Endothelial cell of umbilical vein (primary cell): ENCODE results near the gene ZNF74. TPM values are rescaled to one million over a fixed set of nuclear protein-coding genes. Genes with fewer than 3 reads are reported as not detected.

ENCODE experiments used
- BruUV-seq: library from RNA; stranded (reverse); fragments of 400-500 nt; replicated peaks from 2 replicates; lab custom pipeline; 2021; lab: Mats Ljungman, UMichigan
- CTCF ChIA-PET: fragments of 300-600, 350-600 bp; sonication (Branson Sonifier 250); formaldehyde crosslinking; loops from one replicate; lab custom pipeline; 2021; ENCODE audit warnings: antibody characterized with exemption, inconsistent platforms; lab: Charles Lee
- POLR2A ChIA-PET: fragments of 300-600, 350-600 bp; sonication (Branson Sonifier 250); formaldehyde crosslinking; loops from one replicate; lab custom pipeline; 2021; ENCODE audit warnings: antibody characterized with exemption, inconsistent platforms; lab: Charles Lee
- DNase-seq: peaks from one replicate; pipeline ENCODE4 v3.0.0-alpha.2; 2011; ENCODE audit warnings: low read depth, low spot score
- FAIRE-seq: peaks from 2 replicates; lab custom pipeline; 2011; peaks lifted over from hg19 to GRCh38; lab: Jason Lieb, UNC
- H2AFZ ChIP-seq: 2 replicates; pipeline ENCODE4 v1.6.0; 2012; ENCODE audit warnings: low read depth, low read length, control low read depth, inconsistent platforms
- H3K27ac ChIP-seq: 2 replicates; pipeline ENCODE4 v1.5.1; 2011; ENCODE audit warnings: low read depth, mild to moderate bottlenecking, control low read depth, low read length, moderate library complexity; ENCODE audit not compliant: insufficient read depth
- H3K27me3 ChIP-seq, 2 experiments: 2 replicates each; pipeline versions ENCODE4 v1.6.0 to v1.6.1; 2011; ENCODE audit warnings: low read length in 2 of 2, mixed read lengths in 1 of 2; ENCODE audit not compliant: control insufficient read depth in 2 of 2, insufficient read depth in 2 of 2
- H3K36me3 ChIP-seq, 2 experiments: 2 replicates in 1 of 2; 3 replicates in 1 of 2; pipeline ENCODE4 v1.5.1; 2011; ENCODE audit warnings: low read length in 2 of 2, mild to moderate bottlenecking in 1 of 2, moderate library complexity in 1 of 2; ENCODE audit not compliant: control insufficient read depth in 2 of 2, insufficient read depth in 2 of 2; ENCODE audit errors: extremely low read depth in 1 of 2
- H3K4me1 ChIP-seq: 3 replicates; pipeline ENCODE4 v1.5.1; 2011; ENCODE audit warnings: mild to moderate bottlenecking, low read length; ENCODE audit not compliant: control insufficient read depth, insufficient read depth; ENCODE audit errors: extremely low read depth
- H3K4me2 ChIP-seq: 2 replicates; pipeline ENCODE4 v1.6.1; 2011; ENCODE audit warnings: low read length, control low read depth, mixed read lengths; ENCODE audit not compliant: insufficient read depth
- H3K4me3 ChIP-seq, 3 experiments: fragments of 200-600 bp in 1 of 3; sonication (generic), shearing (Covaris generic) in 1 of 3; replicated peaks in 1 of 3; 2 replicates each; pipeline ENCODE4 v1.5.1; 2011 to 2016; ENCODE audit warnings: control low read depth in 3 of 3, low read length in 3 of 3, mild to moderate bottlenecking in 2 of 3, inconsistent platforms in 1 of 3, low read depth in 1 of 3, moderate library complexity in 1 of 3; ENCODE audit not compliant: insufficient read depth in 1 of 3
- H3K79me2 ChIP-seq: 2 replicates; pipeline ENCODE4 v1.6.0; 2012; ENCODE audit warnings: low read length, inconsistent platforms; ENCODE audit not compliant: control insufficient read depth, insufficient read depth
- H3K9ac ChIP-seq: replicated peaks from 2 replicates; pipeline ENCODE3; 2011; ENCODE audit warnings: low read length, control low read depth; ENCODE audit not compliant: insufficient read depth; ENCODE audit errors: extremely low read depth
- H3K9me1 ChIP-seq: replicated peaks from 3 replicates; pipeline ENCODE4 v1.6.0; 2011; ENCODE audit warnings: mild to moderate bottlenecking, low read length; ENCODE audit not compliant: control insufficient read depth, insufficient read depth; ENCODE audit errors: extremely low read depth
- H3K9me3 ChIP-seq: replicated peaks from 2 replicates; pipeline ENCODE4 v1.5.1; 2012; ENCODE audit warnings: low read length, inconsistent platforms; ENCODE audit not compliant: control insufficient read depth, insufficient read depth
- H4K20me1 ChIP-seq: replicated peaks from 2 replicates; pipeline ENCODE3; 2011; ENCODE audit warnings: mild to moderate bottlenecking, low read length; ENCODE audit not compliant: control insufficient read depth, insufficient read depth; ENCODE audit errors: extremely low read depth
- CTCF ChIP-seq, 2 donors: IDR thresholded peaks; 1 replicate in 1 of 2; 2 replicates in 1 of 2; pipeline ENCODE4 v1.5.1; 2011; ENCODE audit warnings: low read length in 2 of 2, mild to moderate bottlenecking in 2 of 2, moderate library complexity in 2 of 2, control low read depth in 1 of 2, inconsistent platforms in 1 of 2, low read depth in 1 of 2; ENCODE audit not compliant: insufficient read depth in 1 of 2; ENCODE audit errors: extremely low read depth in 1 of 2
- EZH2 ChIP-seq: IDR thresholded peaks from 2 replicates; pipeline ENCODE4 v1.6.1; 2012; ENCODE audit warnings: borderline replicate concordance, low read depth, mild to moderate bottlenecking, moderate library complexity, low read length, inconsistent platforms; ENCODE audit not compliant: severe bottlenecking
- FOS ChIP-seq: IDR thresholded peaks from 2 replicates; pipeline ENCODE4 v1.6.1; 2011; ENCODE audit warnings: mild to moderate bottlenecking, low read length, moderate library complexity, borderline replicate concordance; ENCODE audit not compliant: insufficient read depth
- GATA2 ChIP-seq: IDR thresholded peaks from 2 replicates; pipeline ENCODE4 v1.7.0; 2011; ENCODE audit warnings: low read depth, mild to moderate bottlenecking, moderate library complexity, mixed read lengths, low read length; ENCODE audit not compliant: insufficient read length, insufficient read depth
- JUN ChIP-seq: IDR thresholded peaks from 2 replicates; pipeline ENCODE4 v1.6.1; 2011; ENCODE audit warnings: borderline replicate concordance, low read depth; ENCODE audit not compliant: insufficient read length, insufficient read depth
- MAX ChIP-seq: IDR thresholded peaks from 2 replicates; pipeline ENCODE4 v1.6.1; 2011; ENCODE audit not compliant: insufficient read depth, insufficient read length
- MYC ChIP-seq: IDR thresholded peaks from one replicate; pipeline ENCODE4 v1.6.1; 2011; ENCODE audit warnings: mild to moderate bottlenecking, low read depth, low read length
- POLR2A ChIP-seq: IDR thresholded peaks from 2 replicates; pipeline ENCODE4 v1.6.1; 2012; ENCODE audit warnings: low read depth, mild to moderate bottlenecking, control low read depth, low read length
- POLR2AphosphoS5 ChIP-seq: IDR thresholded peaks from 2 replicates; pipeline ENCODE4 v1.6.1; 2012; ENCODE audit warnings: low read depth, mild to moderate bottlenecking, control low read depth, low read length, moderate library complexity; ENCODE audit not compliant: insufficient read depth
- dilution Hi-C: fragments of 300-500 bp; cut with MboI; formaldehyde crosslinking; loops from one replicate; pipeline ENCODE4 v1.15.0; 2019; ENCODE audit warnings: low sequenced_read_pairs; ENCODE audit not compliant: extremely low pct_ligation_motif_present
- intact Hi-C: fragments of 100-400 bp; cut with micrococcal nuclease; formaldehyde crosslinking; loops from one replicate; pipeline ENCODE4 v1.10.0; 2022
- polyA plus RNA-seq, 4 experiments: library from polyadenylated mRNA; depleted of rRNA in 3 of 4; stranded (reverse) in 3 of 4; unstranded in 1 of 4; fragments of >200 nt; gene quantifications; 2 replicates each; pipeline versions ENCODE4 v1.2.1 to v1.2.3, GENCODE V29; 2011 to 2012; ENCODE audit warnings: missing spikeins in 1 of 4
- total RNA-seq: library from RNA; stranded (reverse); gene quantifications from 2 replicates; pipeline ENCODE4 v1.2.3, GENCODE V29; 2021

The ZNF74 gene
- total and polyA plus RNA-seq, 2 donors (not counting 3 experiments of a cell fraction or from before 2014, with no cell fraction given): 8.6 to 13.4 TPM

GRCh38 chr22:20384865-20385264 lies 9.1 kb upstream of the ZNF74 start:
- no peaks in the 10 kb centered on the region for H3K9me1 ChIP-seq
- FAIRE-seq: no peak
- H3K4me1 ChIP-seq: no peaks in the 10 kb centered on the region
- H3K27ac ChIP-seq: no peak overlapping the region
- no peak for TF ChIP-seq FOS
- TF ChIP-seq MAX: no peak
- TF ChIP-seq EZH2: no peak
- TF ChIP-seq CTCF (IDR thresholded peaks at IDR 0.05; ENCODE audit: extremely low read depth in 1 of 2, insufficient read depth in 1 of 2, low read depth in 1 of 2, low read length in 2 of 2): no peak
- no peak for TF ChIP-seq MYC
- TF ChIP-seq JUN: no peak
- TF ChIP-seq GATA2: no peak
- TF ChIP-seq POLR2A: no peak
- no peak for TF ChIP-seq POLR2AphosphoS5
- no TSS peak for BruUV-seq
- no peak overlapping the region for H3K4me3 ChIP-seq
- intact Hi-C loops: no loop called here
- H3K27me3 ChIP-seq: peaks cover 9 to 33% of the 10 kb centered on the region in 2 experiments
- no peak overlapping the region for H2AFZ ChIP-seq
- no peak overlapping the region for H3K4me2 ChIP-seq
- no peak overlapping the region for H3K9ac ChIP-seq
- POLR2A ChIA-PET: no interaction called here
- no peaks in the 10 kb centered on the region for H3K36me3 ChIP-seq
- no peaks in the 10 kb centered on the region for H3K79me2 ChIP-seq
- CTCF ChIA-PET: no interaction called here
- DNase-seq: no peak
- H4K20me1 ChIP-seq: no peaks in the 10 kb centered on the region
- no peaks in the 10 kb centered on the region for H3K9me3 ChIP-seq
- dilution Hi-C loops: no loop called here
